TTC549 (cell line): Measurements from ENCODE around the gene USP34.
"Not testable (repeated sequence)": the region's sequence is repeated elsewhere in the genome, so short reads cannot be mapped to it uniquely, and the experiment has no call there.

Experiments used
- FAIRE-seq: peaks from 2 replicates; lab custom pipeline; 2012; peaks lifted over from hg19 to GRCh38; lab: Jason Lieb, UNC

USP34 gene

GRCh38 chr2:61470965-61471904, at the start of gene USP34:
Gene USP34, minus strand, starts transcription at chr2:61471087. Its CDS starts 395 bp downstream, at chr2:61470692.
- no peak for FAIRE-seq

GRCh38 chr2:61520261-61520660, 49.4 kb upstream of the USP34 start:
- FAIRE-seq, result no peak

- no peak for FAIRE-seq
Measured at GRCh38 chr2:61512768-61513398, 42.0 kb upstream of the USP34 start.

GRCh38 chr2:61510674-61511671, 40.1 kb upstream of the USP34 start:
- FAIRE-seq, result no peak

- FAIRE-seq, result no peak
Measured at GRCh38 chr2:61504949-61505348, 34.1 kb upstream of the USP34 start.

GRCh38 chr2:61499060-61499459, 28.2 kb upstream of the USP34 start:
- no peak for FAIRE-seq

GRCh38 chr2:61493523-61493942, 22.6 kb upstream of the USP34 start:
- no peak for FAIRE-seq

- FAIRE-seq, result no peak
Measured at GRCh38 chr2:61492476-61492875, 21.6 kb upstream of the USP34 start.

GRCh38 chr2:61485281-61485680, 14.4 kb upstream of the USP34 start:
- no peak for FAIRE-seq

- FAIRE-seq, result no peak
Measured at GRCh38 chr2:61478086-61478485, 7.2 kb upstream of the USP34 start.

GRCh38 chr2:61476929-61477589, 6.2 kb upstream of the USP34 start:
- not testable (repeated sequence) for FAIRE-seq

GRCh38 chr2:61471905-61472805, 1.3 kb upstream of the USP34 start:
- FAIRE-seq, result no peak

GRCh38 chr2:61470122-61470951, 550 bp downstream of the USP34 start:
- no peak for FAIRE-seq

GRCh38 chr2:61469424-61470121, 1.3 kb downstream of the USP34 start:
- no peak for FAIRE-seq

- FAIRE-seq, result not testable (repeated sequence)
Measured at GRCh38 chr2:61468231-61468630, 2.7 kb downstream of the USP34 start.

- FAIRE-seq, result no peak
Measured at GRCh38 chr2:61465045-61465444, 5.8 kb downstream of the USP34 start.

GRCh38 chr2:61463769-61464475, 7.0 kb downstream of the USP34 start:
- FAIRE-seq, result no peak

- no peak for FAIRE-seq
Measured at GRCh38 chr2:61461404-61461803, 9.5 kb downstream of the USP34 start.
